Karpas-422 (cell line): ENCODE results near the gene PDZD2. TPM values are rescaled to one million over a fixed set of nuclear protein-coding genes. Genes with fewer than 3 reads are reported as not detected.

Experiments used
- DNase-seq: peaks from one replicate; pipeline ENCODE4 v3.0.0-alpha.2; 2015
- H2AFZ ChIP-seq: fragments of 200-600 bp; sonication (generic); 2 replicates; pipeline ENCODE4 v1.6.1; 2014; ENCODE audit warnings: antibody characterized with exemption, low read length, mixed read lengths
- H3K27ac ChIP-seq: fragments of 200-600 bp; sonication (generic); 2 replicates; pipeline ENCODE4 v1.5.1; 2014; ENCODE audit warnings: mild to moderate bottlenecking, low read length, moderate library complexity
- H3K27me3 ChIP-seq: fragments of 200-600 bp; sonication (generic); 2 replicates; pipeline ENCODE4 v1.6.1; 2014; ENCODE audit warnings: low read length, mixed read lengths
- H3K36me3 ChIP-seq: fragments of 200-600 bp; sonication (generic); 2 replicates; pipeline ENCODE4 v1.6.1; 2014; ENCODE audit warnings: low read length, mixed read lengths; ENCODE audit not compliant: insufficient read depth
- H3K4me1 ChIP-seq: fragments of 200-600 bp; sonication (generic); 2 replicates; pipeline ENCODE4 v1.6.1; 2014; ENCODE audit warnings: mild to moderate bottlenecking, low read length, mixed read lengths
- H3K4me2 ChIP-seq: fragments of 200-600 bp; sonication (generic); 2 replicates; pipeline ENCODE4 v1.6.1; 2014; ENCODE audit warnings: low read length, low read depth, mild to moderate bottlenecking; ENCODE audit not compliant: poor library complexity, severe bottlenecking
- H3K4me3 ChIP-seq: fragments of 200-600 bp; sonication (generic); 2 replicates; pipeline ENCODE4 v1.5.1; 2014; ENCODE audit warnings: mild to moderate bottlenecking, antibody characterized with exemption, low read length, mixed read lengths
- H3K79me2 ChIP-seq: fragments of 200-600 bp; sonication (generic); 2 replicates; pipeline ENCODE4 v1.6.1; 2014; ENCODE audit warnings: mild to moderate bottlenecking, low read length, mixed read lengths
- H3K9ac ChIP-seq: fragments of 200-600 bp; sonication (generic); 2 replicates; pipeline ENCODE4 v1.6.0; 2014; ENCODE audit warnings: low read length
- H3K9me2 ChIP-seq: fragments of 200-600 bp; sonication (generic), shearing (Covaris generic); replicated peaks from 2 replicates; pipeline ENCODE4 v1.6.0; 2014; ENCODE audit warnings: mild to moderate bottlenecking, low read length, moderate library complexity; ENCODE audit not compliant: insufficient read depth
- H3K9me3 ChIP-seq: fragments of 300-700, 200-600 bp; sonication (generic); 2 replicates; pipeline ENCODE4 v1.6.1; 2014; ENCODE audit warnings: low read length, mixed read lengths
- H4K20me1 ChIP-seq: fragments of 200-600 bp; sonication (generic); 2 replicates; pipeline ENCODE4 v1.6.1; 2014; ENCODE audit warnings: mild to moderate bottlenecking, antibody characterized with exemption, low read length, low read depth; ENCODE audit not compliant: insufficient read depth
- total RNA-seq: library from RNA; depleted of rRNA; stranded (reverse); fragments of >200 nt; shearing (Covaris generic); gene quantifications from 2 replicates; pipeline ENCODE4 v1.2.3, GENCODE V29; 2014; ENCODE audit warnings: low replicate concordance

PDZD2 gene
- total RNA-seq, 1 experiment from 2014 or later, result not detected

GRCh38 chr5:31657315-31657979 is 18.5 kb downstream of the PDZD2 start:
- Histone ChIP-seq H3K4me3 (no peak overlapping the region), H3K4me1 (no peaks in the 10 kb centered on the region), H3K9me3 (no peaks in the 10 kb centered on the region), H3K4me2 (no peak overlapping the region), H4K20me1 (no peaks in the 10 kb centered on the region), H3K9me2 (no peaks in the 10 kb centered on the region), H3K27me3 (no peaks in the 10 kb centered on the region), H3K79me2 (no peaks in the 10 kb centered on the region), H2AFZ (no peak overlapping the region), H3K9ac (no peak overlapping the region), H3K36me3 (no peaks in the 10 kb centered on the region), H3K27ac (no peak overlapping the region)
- no peak for DNase-seq

GRCh38 chr5:31661257-31661656 is 22.3 kb downstream of the PDZD2 start:
- Histone ChIP-seq H3K9me3 (no peaks in the 10 kb centered on the region), H4K20me1 (no peaks in the 10 kb centered on the region), H3K27me3 (no peaks in the 10 kb centered on the region), H3K36me3 (no peaks in the 10 kb centered on the region), H3K79me2 (no peaks in the 10 kb centered on the region), H3K9ac (no peak overlapping the region), H3K9me2 (no peaks in the 10 kb centered on the region), H3K4me2 (no peak overlapping the region), H3K4me1 (no peaks in the 10 kb centered on the region), H2AFZ (no peak overlapping the region), H3K27ac (no peak overlapping the region), H3K4me3 (no peak overlapping the region)
- no peak for DNase-seq

- no peak overlapping the region for H3K4me3 ChIP-seq
- DNase-seq, result no peak
- H2AFZ ChIP-seq, result no peak overlapping the region
- no peaks in the 10 kb centered on the region for H3K27me3 ChIP-seq
- no peaks in the 10 kb centered on the region for H3K4me1 ChIP-seq
- H3K9me2 ChIP-seq, result no peaks in the 10 kb centered on the region
- no peaks in the 10 kb centered on the region for H3K79me2 ChIP-seq
- no peak overlapping the region for H3K27ac ChIP-seq
- H3K4me2 ChIP-seq, result no peak overlapping the region
- H4K20me1 ChIP-seq, result no peaks in the 10 kb centered on the region
- H3K36me3 ChIP-seq, result no peaks in the 10 kb centered on the region
- no peak overlapping the region for H3K9ac ChIP-seq
- H3K9me3 ChIP-seq, result no peaks in the 10 kb centered on the region
Observed at GRCh38 chr5:31663519-31663918, 24.6 kb downstream of the PDZD2 start.

- H3K4me1 ChIP-seq, result no peaks in the 10 kb centered on the region
- no peak overlapping the region for H3K4me2 ChIP-seq
- H3K9me2 ChIP-seq, result no peaks in the 10 kb centered on the region
- H3K9ac ChIP-seq, result no peak overlapping the region
- no peak overlapping the region for H3K4me3 ChIP-seq
- no peaks in the 10 kb centered on the region for H3K9me3 ChIP-seq
- no peaks in the 10 kb centered on the region for H3K79me2 ChIP-seq
- no peak overlapping the region for H3K27ac ChIP-seq
- H2AFZ ChIP-seq, result no peak overlapping the region
- no peaks in the 10 kb centered on the region for H3K36me3 ChIP-seq
- H4K20me1 ChIP-seq, result no peaks in the 10 kb centered on the region
- no peaks in the 10 kb centered on the region for H3K27me3 ChIP-seq
- peak; percentile 83 for DNase-seq
Observed at GRCh38 chr5:31664566-31664965, 25.6 kb downstream of the PDZD2 start.

GRCh38 chr5:31671339-31671741 is 32.4 kb downstream of the PDZD2 start:
- H3K27ac ChIP-seq, result no peak overlapping the region
- no peaks in the 10 kb centered on the region for H3K79me2 ChIP-seq
- H3K27me3 ChIP-seq, result 0 out of 2 replicates have a peak, but pooled peaks cover 2% of the 10 kb centered on the region
- DNase-seq, result no peak
- H3K4me3 ChIP-seq, result no peak overlapping the region
- H3K9me2 ChIP-seq, result no peaks in the 10 kb centered on the region
- no peaks in the 10 kb centered on the region for H4K20me1 ChIP-seq
- no peak overlapping the region for H3K9ac ChIP-seq
- no peaks in the 10 kb centered on the region for H3K36me3 ChIP-seq
- no peak overlapping the region for H2AFZ ChIP-seq
- H3K9me3 ChIP-seq, result no peaks in the 10 kb centered on the region
- H3K4me1 ChIP-seq, result no peaks in the 10 kb centered on the region
- no peak overlapping the region for H3K4me2 ChIP-seq

- Histone ChIP-seq H3K9me3 (no peaks in the 10 kb centered on the region), H3K4me2 (no peak overlapping the region), H3K9me2 (no peaks in the 10 kb centered on the region), H3K9ac (no peak overlapping the region), H4K20me1 (no peaks in the 10 kb centered on the region), H3K79me2 (no peaks in the 10 kb centered on the region), H2AFZ (no peak overlapping the region), H3K4me1 (no peaks in the 10 kb centered on the region), H3K27me3 (0 out of 2 replicates have a peak, but pooled peaks cover 2% of the 10 kb centered on the region), H3K27ac (no peak overlapping the region), H3K36me3 (no peaks in the 10 kb centered on the region), H3K4me3 (no peak overlapping the region)
- no peak for DNase-seq
Observed at GRCh38 chr5:31674371-31674951, 35.5 kb downstream of the PDZD2 start.

- Histone ChIP-seq H3K9me3 (no peaks in the 10 kb centered on the region), H3K4me2 (no peak overlapping the region), H3K9me2 (no peaks in the 10 kb centered on the region), H4K20me1 (no peaks in the 10 kb centered on the region), H3K27me3 (0 out of 2 replicates have a peak, but pooled peaks cover 2% of the 10 kb centered on the region), H3K9ac (no peak overlapping the region), H3K27ac (no peak overlapping the region), H3K4me1 (no peaks in the 10 kb centered on the region), H3K79me2 (no peaks in the 10 kb centered on the region), H3K4me3 (no peak overlapping the region), H3K36me3 (no peaks in the 10 kb centered on the region), H2AFZ (no peak overlapping the region)
- DNase-seq, result no peak
Observed at GRCh38 chr5:31675472-31675871, 36.5 kb downstream of the PDZD2 start.

- no peak overlapping the region for H3K4me2 ChIP-seq
- DNase-seq, result no peak
- no peaks in the 10 kb centered on the region for H3K79me2 ChIP-seq
- no peak overlapping the region for H3K4me3 ChIP-seq
- H3K27me3 ChIP-seq, result 0 out of 2 replicates have a peak, but pooled peaks cover 2% of the 10 kb centered on the region
- no peaks in the 10 kb centered on the region for H3K9me2 ChIP-seq
- H2AFZ ChIP-seq, result no peak overlapping the region
- no peaks in the 10 kb centered on the region for H3K9me3 ChIP-seq
- H3K9ac ChIP-seq, result no peak overlapping the region
- no peaks in the 10 kb centered on the region for H3K4me1 ChIP-seq
- H4K20me1 ChIP-seq, result no peaks in the 10 kb centered on the region
- H3K27ac ChIP-seq, result no peak overlapping the region
- no peaks in the 10 kb centered on the region for H3K36me3 ChIP-seq
Observed at GRCh38 chr5:31678180-31678579, 39.2 kb downstream of the PDZD2 start.
